Measurements from ENCODE around the gene PERP. TPM values are rescaled to one million over a fixed set of nuclear protein-coding genes. Genes with fewer than 3 reads are reported as not detected.

Gene PERP
- total RNA-seq, 2 donors from 2014 or later: 64.3 to 81.2 TPM

GRCh38 chr6:138107752-138108592 lies 753 bp upstream of the PERP start:
- intact Hi-C loops (cut with DNase I, micrococcal nuclease): loop anchor here in 1 of 2 donors (2.0 to 5.0 kb wide), 2 partner anchors 107 to 401 kb away; no protein-coding TSS in a partner anchor
- peak; percentile 80 for ATAC-seq
- peak; percentile 84 to 88 for DNase-seq

GRCh38 chr6:138106665-138107077 lies 548 bp downstream of the PERP start:
- ATAC-seq (no peak), DNase-seq (no peak)
- intact Hi-C loops (cut with DNase I, micrococcal nuclease): loop anchor here in 1 of 2 donors (5.0 kb wide), 1 partner anchor 399 kb away; no protein-coding TSS in a partner anchor

- no peak for DNase-seq
- intact Hi-C loops (cut with DNase I, micrococcal nuclease): loop anchor here in 1 of 2 donors (5.0 kb wide), 1 partner anchor 399 kb away; no protein-coding TSS in a partner anchor
Measured at GRCh38 chr6:138105880-138106664, 1.1 kb downstream of the PERP start.

GRCh38 chr6:138105446-138105845 lies 1.8 kb downstream of the PERP start:
- ATAC-seq: peak; percentile 35
- peak in 1 of 2 donors; percentile 21 for DNase-seq
- intact Hi-C loops (cut with DNase I, micrococcal nuclease): loop anchor here in 1 of 2 donors (5.0 kb wide), 1 partner anchor 398 kb away; no protein-coding TSS in a partner anchor

More at GRCh38 chr6:138105880-138106664, 1.1 kb downstream of the PERP start:
- peak; percentile 14 for ATAC-seq

GRCh38 chr6:138104618-138105213 lies 2.5 kb downstream of the PERP start:
- ATAC-seq (no peak), DNase-seq (no peak)
- intact Hi-C loops (cut with DNase I, micrococcal nuclease): loop anchor here in 1 of 2 donors (5.0 kb wide), 1 partner anchor 397 kb away; no protein-coding TSS in a partner anchor

- no peak for DNase-seq
- ATAC-seq: no peak
- intact Hi-C loops (cut with DNase I, micrococcal nuclease): no loop called here
Measured at GRCh38 chr6:138103871-138104270, 3.3 kb downstream of the PERP start.

- ATAC-seq (no peak), DNase-seq (no peak)
- intact Hi-C loops (cut with DNase I, micrococcal nuclease): no loop called here
Measured at GRCh38 chr6:138101946-138102731, 5.1 kb downstream of the PERP start.

- DNase-seq (no peak), ATAC-seq (peak; percentile 90)
- intact Hi-C loops (cut with DNase I, micrococcal nuclease): no loop called here
Measured at GRCh38 chr6:138099832-138100231, 7.4 kb downstream of the PERP start.

- intact Hi-C loops (cut with DNase I, micrococcal nuclease): no loop called here
- ATAC-seq: no peak
- no peak for DNase-seq
Measured at GRCh38 chr6:138098306-138098705, 8.9 kb downstream of the PERP start.

GRCh38 chr6:138094260-138094659 lies 13.0 kb downstream of the PERP start:
- DNase-seq (no peak), ATAC-seq (no peak)
- intact Hi-C loops (cut with DNase I, micrococcal nuclease): no loop called here

GRCh38 chr6:138093632-138094031 lies 13.6 kb downstream of the PERP start:
- no peak for ATAC-seq
- intact Hi-C loops (cut with DNase I, micrococcal nuclease): no loop called here
- no peak for DNase-seq

GRCh38 chr6:138092686-138093085 lies 14.5 kb downstream of the PERP start:
- intact Hi-C loops (cut with DNase I, micrococcal nuclease): no loop called here
- no peak for ATAC-seq
- no peak for DNase-seq

- DNase-seq: no peak
- intact Hi-C loops (cut with DNase I, micrococcal nuclease): no loop called here
- ATAC-seq: no peak
Measured at GRCh38 chr6:138089325-138089724, 17.9 kb downstream of the PERP start.

GRCh38 chr6:138088326-138088762 lies 18.9 kb downstream of the PERP start:
- DNase-seq (peak in 1 of 2 donors; percentile 9), ATAC-seq (peak; percentile 69)
- intact Hi-C loops (cut with DNase I, micrococcal nuclease): no loop called here

GRCh38 chr6:138087593-138088325 lies 19.5 kb downstream of the PERP start:
- intact Hi-C loops (cut with DNase I, micrococcal nuclease): no loop called here
- peak; percentile 23 for ATAC-seq
- DNase-seq: no peak

- intact Hi-C loops (cut with DNase I, micrococcal nuclease): no loop called here
- ATAC-seq: peak; percentile 34
- DNase-seq: no peak
Measured at GRCh38 chr6:138086573-138087196, 20.5 kb downstream of the PERP start.

- intact Hi-C loops (cut with DNase I, micrococcal nuclease): no loop called here
- no peak for DNase-seq
Measured at GRCh38 chr6:138085839-138086222, 21.4 kb downstream of the PERP start.

More at GRCh38 chr6:138085839-138086222, 21.4 kb downstream of the PERP start:
- ATAC-seq: no peak
